ENCODE results near the gene TPP1.

- no peak for TF ChIP-seq CTCF (IDR thresholded peaks at IDR 0.05; ENCODE audit: low read depth, low read length)
- TF ChIP-seq POLR2A (IDR thresholded peaks at IDR 0.05; ENCODE audit: extremely low read depth, insufficient read length) = no peak
- TF ChIP-seq MYC (IDR thresholded peaks at IDR 0.05; ENCODE audit: low read depth, low read length) = no peak
- TF ChIP-seq MAX (IDR thresholded peaks at IDR 0.05; ENCODE audit: low read depth, low read length) = no peak
Measured at GRCh38 chr11:6599881-6600390, 19.3 kb downstream of the TPP1 start.

Data from NB4 (cell line).